NCI-H524 (cell line): ENCODE measurements around the gene LMOD3.

Experiments
- DNase-seq, 2 experiments: peaks; one replicate each; lab custom pipeline; 2025; lab: John Stamatoyannopoulos, UW

LMOD3 gene

GRCh38 chr3:69121950-69122349 lies 445 bp downstream of the LMOD3 start:
- no peak for DNase-seq

GRCh38 chr3:69121513-69121912 lies 882 bp downstream of the LMOD3 start:
- no peak for DNase-seq

DNA sequence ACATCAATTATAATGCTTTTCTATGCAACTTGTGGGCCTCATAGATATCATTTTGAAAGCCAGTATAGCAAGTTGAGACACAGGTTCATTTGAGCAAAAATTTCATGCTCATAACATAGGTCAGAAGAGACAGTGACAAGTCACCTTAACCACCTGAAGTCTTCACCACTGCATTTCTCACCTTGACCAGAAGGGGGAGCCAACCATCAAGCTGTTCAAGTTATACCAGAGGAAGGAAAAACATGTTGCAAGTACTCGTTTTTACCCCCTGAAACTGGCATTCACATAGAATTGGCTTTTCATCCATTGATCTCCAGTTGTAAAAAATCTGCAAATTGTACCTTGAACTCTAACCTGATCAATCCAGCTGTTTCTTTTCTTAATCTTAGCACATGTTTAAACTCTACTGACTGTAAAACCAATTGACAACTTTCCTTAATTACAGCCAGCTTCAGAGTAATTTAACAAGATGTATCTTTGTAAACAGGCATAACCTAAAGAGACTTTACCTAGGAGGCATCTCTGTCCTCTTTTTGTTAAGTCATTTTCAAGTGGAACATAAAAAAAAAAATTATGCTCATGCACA lies 1.4 kb downstream of the LMOD3 start:
- DNase-seq: peak; percentile 57 to 78

- no peak for DNase-seq
These were observed 2.7 kb downstream of the LMOD3 start for GRCh38 chr3:69119681-69120080.

GRCh38 chr3:69119138-69119537 lies 3.3 kb downstream of the LMOD3 start:
- no peak for DNase-seq

DNA sequence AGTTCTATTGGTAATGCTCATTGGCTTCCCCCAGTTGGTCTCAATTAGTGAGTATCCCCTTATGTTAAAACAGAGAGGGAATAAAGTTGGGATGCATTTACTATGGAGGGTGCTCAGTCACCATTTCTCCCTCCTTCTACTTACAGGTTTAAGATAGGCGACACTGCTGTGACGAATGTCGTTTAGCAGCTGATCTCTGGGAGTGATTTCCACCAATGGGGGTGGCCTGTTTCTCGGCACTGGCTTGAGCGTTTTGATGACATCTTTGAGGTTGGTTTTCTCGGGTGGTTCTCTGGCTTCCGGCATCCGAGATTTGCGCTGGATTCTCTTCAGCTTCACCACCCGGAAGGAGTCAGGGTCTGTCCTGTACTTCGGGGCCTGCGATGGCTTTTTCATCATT lies 3.8 kb downstream of the LMOD3 start:
- DNase-seq: no peak

- no peak for DNase-seq
These were observed 5.5 kb downstream of the LMOD3 start for GRCh38 chr3:69116897-69117296.

DNA sequence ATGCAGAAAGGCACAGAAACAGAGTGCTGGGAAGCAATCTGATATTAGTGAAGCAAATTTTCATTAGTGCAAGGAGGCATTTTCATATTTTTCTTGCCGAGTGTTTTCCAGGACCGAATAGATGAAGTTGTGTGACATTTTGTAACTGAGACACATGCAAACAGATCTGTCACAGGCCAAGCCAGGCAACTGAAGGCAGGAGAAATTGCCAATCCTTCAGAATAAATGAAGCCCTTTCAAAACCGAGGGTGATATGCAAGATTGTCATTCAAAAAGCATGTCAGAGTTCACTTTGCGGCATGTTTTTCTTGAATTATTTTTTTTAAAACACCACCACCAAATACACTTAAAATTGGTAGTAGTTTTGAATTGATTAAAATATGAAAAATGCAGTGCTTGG lies 6.2 kb downstream of the LMOD3 start:
- DNase-seq: no peak

GRCh38 chr3:69115731-69116130 lies 6.7 kb downstream of the LMOD3 start:
- DNase-seq: no peak

GRCh38 chr3:69113536-69113935 lies 8.9 kb downstream of the LMOD3 start:
- DNase-seq: no peak

GRCh38 chr3:69110941-69111546 lies 11.4 kb downstream of the LMOD3 start:
- no peak for DNase-seq

DNA sequence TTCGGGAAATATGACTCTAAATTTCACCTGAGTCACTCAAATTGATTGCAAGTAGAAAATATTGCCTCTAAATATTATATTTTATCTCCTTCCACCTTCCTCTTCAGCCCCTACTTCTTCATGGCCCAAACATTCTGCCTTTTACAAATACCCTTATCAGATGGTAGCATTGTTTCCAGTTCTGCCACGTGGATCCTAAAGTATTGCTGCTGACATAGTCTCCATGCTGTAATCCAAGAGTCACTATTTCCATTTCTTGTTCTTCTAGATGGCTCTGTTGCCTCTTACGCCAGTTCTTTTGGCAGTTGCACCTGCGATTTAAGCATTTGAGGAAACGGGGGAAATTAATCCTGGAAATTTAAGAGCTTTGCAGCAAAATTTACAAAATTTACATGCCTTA lies 13.6 kb downstream of the LMOD3 start:
- DNase-seq: no peak

DNA sequence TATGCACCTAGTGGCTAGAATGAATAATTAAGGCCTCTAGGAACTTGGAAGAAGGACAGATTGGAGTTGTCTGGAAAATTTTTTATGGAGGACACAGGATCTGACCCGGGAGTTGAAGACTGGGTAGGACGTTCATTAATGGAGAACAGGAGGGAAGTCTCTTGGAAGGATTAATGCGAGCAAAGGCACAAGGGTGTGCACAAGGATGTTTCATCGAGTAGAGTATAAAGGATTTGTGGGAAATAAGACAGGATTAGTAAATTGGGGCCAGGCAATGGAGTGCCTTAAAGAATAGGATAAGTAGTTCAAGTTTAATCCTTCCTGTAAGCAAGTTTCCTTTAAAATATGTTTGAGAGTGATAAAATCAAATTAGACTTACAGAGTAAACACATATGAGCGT lies 14.6 kb downstream of the LMOD3 start:
- peak; percentile 36 to 77 for DNase-seq

DNA sequence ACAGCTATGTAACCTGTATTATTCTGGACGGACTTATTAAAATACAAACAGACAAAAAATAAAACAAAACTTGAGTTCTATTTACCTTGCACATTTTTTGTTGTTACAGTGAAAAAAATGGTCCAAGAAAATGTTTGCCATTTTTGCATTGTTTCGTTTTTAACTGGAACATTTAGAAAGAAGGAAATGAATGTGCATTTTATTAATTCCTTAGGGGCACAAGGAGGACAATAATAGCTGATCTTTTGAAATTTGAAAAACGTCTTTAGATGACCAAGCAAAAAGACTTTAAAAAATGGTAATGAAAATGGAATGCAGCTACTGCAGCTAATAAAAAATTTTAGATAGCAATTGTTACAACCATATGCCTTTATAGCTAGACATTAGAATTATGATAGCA lies 17.1 kb downstream of the LMOD3 start:
- no peak for DNase-seq

GRCh38 chr3:69104586-69104985 lies 17.8 kb downstream of the LMOD3 start:
- no peak for DNase-seq

DNA sequence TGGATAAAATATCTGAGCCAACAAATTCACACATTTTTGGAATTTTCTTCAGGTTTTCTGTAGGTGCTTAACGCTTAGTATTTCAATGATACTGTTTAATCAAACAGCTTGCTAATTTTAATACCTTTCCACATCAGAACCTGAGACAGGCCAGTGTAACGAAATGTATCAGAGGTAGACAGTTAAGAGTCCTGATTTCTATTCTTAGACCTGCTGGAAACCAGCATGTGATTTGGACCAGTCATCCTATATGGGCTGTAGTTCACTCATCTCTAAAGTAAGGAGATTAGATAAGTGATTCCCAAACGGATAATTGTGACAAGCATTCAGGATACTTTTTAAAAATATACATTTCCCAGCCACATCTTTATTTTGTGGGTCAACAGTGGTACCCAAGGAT lies 19.3 kb downstream of the LMOD3 start:
- DNase-seq: no peak

DNA sequence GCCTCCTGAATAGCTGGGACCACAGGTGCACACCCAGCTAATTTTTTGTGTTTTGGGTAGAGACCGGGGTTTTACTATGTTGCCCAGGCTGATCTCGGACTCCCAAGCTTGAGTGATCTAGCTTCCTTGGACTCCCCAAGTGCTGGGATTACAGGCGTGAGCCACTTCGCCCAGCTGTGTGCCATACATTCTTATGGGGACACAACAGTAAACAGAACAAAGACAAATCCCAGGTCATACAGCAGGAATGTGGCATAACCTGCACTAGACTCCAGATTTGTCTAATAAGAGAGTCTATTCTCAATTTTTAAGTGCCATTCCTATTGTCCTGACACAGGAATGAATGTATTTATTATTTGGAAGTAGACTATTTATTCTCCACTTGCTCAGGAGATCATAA lies 20.0 kb downstream of the LMOD3 start:
- no peak for DNase-seq

DNA sequence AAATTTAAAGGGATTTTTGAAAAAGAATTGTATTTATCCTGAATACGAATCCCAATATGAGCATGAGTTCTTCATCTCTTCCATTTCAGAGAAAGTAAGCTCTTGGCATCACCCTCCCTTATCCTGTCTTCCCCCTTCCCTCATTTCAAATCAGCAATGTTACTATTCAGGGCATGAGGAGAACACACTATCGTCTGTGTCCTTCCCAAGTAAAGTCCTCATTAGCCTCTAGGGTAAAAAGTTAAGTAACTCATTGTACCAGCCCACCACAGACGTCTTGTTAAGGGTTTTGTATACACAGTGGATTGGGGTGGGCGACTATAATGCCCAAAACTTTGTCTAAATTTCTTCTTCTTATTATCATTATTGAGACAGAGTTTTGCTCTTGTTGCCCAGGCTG lies 22.8 kb downstream of the LMOD3 start:
- no peak for DNase-seq

DNA sequence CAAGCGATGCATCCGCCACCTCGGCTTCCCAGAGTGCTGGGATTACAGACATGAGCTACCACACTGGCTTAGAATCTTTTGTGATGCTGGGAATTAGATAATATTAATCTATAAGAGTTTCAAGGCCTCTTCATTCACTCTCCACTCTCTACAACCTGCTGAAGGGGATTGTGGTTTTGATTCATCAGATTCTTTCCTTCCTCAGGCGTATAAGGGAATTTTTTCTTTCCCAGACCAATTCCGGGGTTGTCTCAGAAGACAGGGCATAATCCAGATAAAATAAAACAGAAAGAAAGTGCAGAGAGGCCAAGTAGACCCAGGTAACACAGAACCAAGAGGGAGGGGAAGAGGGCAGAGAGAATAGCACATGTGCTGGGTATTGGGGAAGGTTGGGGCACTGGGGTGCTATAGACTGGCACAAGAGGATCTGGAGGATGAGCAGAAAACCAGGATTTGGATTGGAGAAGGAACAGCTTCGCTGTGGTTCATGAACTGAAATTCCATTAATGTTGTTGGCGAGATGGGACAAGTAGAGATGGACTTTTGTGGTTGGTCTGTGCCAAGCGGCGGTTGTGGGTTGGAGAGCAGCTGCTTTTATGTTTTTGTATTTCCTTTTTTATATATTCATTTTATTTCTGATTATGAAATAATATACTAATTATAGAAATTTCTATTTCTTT lies 24.8 kb downstream of the LMOD3 start:
- no peak for DNase-seq

- no peak for DNase-seq
These were observed 26.1 kb downstream of the LMOD3 start for GRCh38 chr3:69096299-69096698.

- DNase-seq: no peak
These were observed 26.8 kb downstream of the LMOD3 start for GRCh38 chr3:69095636-69096035.

DNA sequence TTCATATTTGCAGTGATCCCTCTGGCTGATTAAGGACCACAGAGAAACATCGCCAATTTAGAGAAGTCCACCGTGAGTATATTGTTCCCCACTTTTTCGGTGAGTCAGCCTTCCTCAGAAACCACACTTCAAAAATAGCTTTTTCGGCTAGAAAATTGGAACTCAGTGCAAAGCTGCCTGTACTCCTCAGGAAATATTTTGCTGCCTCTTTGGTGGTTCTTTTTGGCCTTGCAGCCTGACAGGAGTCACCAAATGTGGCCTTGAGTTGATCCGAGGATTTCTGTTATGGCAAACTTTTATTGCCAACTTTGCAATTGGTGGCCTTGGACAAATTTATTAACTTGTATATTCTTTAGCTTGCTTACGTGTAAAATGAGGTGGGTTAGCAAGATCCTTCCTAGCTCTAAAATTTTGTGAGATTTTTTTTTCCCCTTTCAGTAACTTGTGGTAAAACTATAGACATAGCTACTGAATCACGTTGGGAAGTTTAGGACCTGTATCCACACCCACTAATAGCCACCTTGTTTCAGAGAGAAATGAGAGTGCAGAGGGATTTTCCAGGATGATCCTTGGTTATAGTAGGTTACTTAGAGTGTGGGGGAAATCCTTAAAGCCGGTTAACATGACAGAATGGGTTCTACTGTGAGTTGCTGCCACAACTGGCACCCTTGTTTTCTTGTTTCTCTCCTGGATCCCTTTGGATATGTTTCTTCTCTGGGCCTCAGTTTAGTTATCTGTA lies 27.8 kb downstream of the LMOD3 start:
- DNase-seq: no peak

DNA sequence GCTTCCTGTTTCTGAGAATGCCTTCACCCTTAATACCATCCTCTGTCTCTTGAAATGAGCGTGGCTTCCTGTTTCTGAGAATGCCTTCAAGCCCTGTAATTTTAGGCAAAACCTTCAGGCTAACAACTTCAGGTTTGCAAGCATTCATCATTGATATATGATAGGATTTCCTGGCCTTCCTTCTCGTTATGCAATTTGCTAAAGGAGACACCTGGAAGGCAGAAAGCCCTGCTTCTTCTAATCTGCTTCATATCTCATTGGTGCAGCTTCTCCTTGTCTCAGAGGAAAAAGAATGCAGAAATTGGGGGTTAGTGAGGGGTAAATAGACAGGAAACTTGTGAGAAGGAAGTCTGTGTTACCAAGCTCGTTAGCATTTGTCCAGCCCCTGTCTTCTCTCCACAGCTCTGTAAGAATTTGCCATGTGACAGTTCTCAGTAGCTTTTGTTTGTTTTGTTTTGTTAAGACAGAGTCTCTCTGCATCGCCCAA lies 30.3 kb downstream of the LMOD3 start:
- no peak for DNase-seq
